OCI-LY3 (cell line): ENCODE measurements around the gene MAP1B.

Source experiments
- CTCF ChIP-seq: fragments of 200-600, 300-600 bp; sonication (generic); IDR thresholded peaks from 2 replicates; pipeline ENCODE4 v1.5.1; 2014; ENCODE audit warnings: antibody characterized with exemption, low read length, low read depth
- EZH2phosphoT487 ChIP-seq: fragments of 200-600 bp; shearing (Covaris generic); IDR thresholded peaks from 2 replicates; pipeline ENCODE4 v1.6.1; 2018; ENCODE audit warnings: antibody characterized with exemption, mixed run types, low read depth

- TF ChIP-seq CTCF = no peak
- no peak for TF ChIP-seq EZH2phosphoT487
These were observed 31.8 kb downstream of the MAP1B start for GRCh38 chr5:72138943-72139521.
